Measurements from ENCODE around the gene KCNIP4.

The KCNIP4 gene

GRCh38 chr4:21921526-21922180 is 26.9 kb downstream of the KCNIP4 start:
- no peak overlapping the region for H2AFZ ChIP-seq (ENCODE audit: low read length)
- H4K20me1 ChIP-seq (ENCODE audit: insufficient read depth, low read length, poor library complexity, severe bottlenecking), result no peaks in the 10 kb centered on the region
- TF ChIP-seq EZH2phosphoT487 (IDR thresholded peaks at IDR 0.05; ENCODE audit: borderline replicate concordance) (no peak), CTCF (conservative IDR thresholded peaks at IDR 0.05; ENCODE audit: low read length) (no peak)
- H3K79me2 ChIP-seq (ENCODE audit: insufficient read depth, low read length), result no peaks in the 10 kb centered on the region
- no peak overlapping the region for H3K4me2 ChIP-seq (ENCODE audit: low read depth, low read length, poor library complexity, severe bottlenecking)
- no peaks in the 10 kb centered on the region for H3K4me1 ChIP-seq (ENCODE audit: insufficient read depth, low read length, poor library complexity, severe bottlenecking)
- H3K9me2 ChIP-seq (replicated peaks; ENCODE audit: low read depth, low read length), result no peaks in the 10 kb centered on the region
- H3K27me3 ChIP-seq (ENCODE audit: insufficient read depth, low read length, poor library complexity, severe bottlenecking), result no peaks in the 10 kb centered on the region
- no peaks in the 10 kb centered on the region for H3K9me3 ChIP-seq (ENCODE audit: insufficient read depth, low read depth, low read length)
- no peak overlapping the region for H3K9ac ChIP-seq (ENCODE audit: low read depth, low read length, poor library complexity, severe bottlenecking)
- H3F3A ChIP-seq (ENCODE audit: low read depth), result no peaks in the 10 kb centered on the region
- no peak overlapping the region for H3K4me3 ChIP-seq (ENCODE audit: low read length, poor library complexity, severe bottlenecking)
- H3K36me3 ChIP-seq (ENCODE audit: insufficient read depth, low read length), result no peaks in the 10 kb centered on the region

- H3K9me3 ChIP-seq (ENCODE audit: insufficient read depth, low read depth, low read length), result no peaks in the 10 kb centered on the region
- no peaks in the 10 kb centered on the region for H4K20me1 ChIP-seq (ENCODE audit: insufficient read depth, low read length, poor library complexity, severe bottlenecking)
- H3K4me2 ChIP-seq (ENCODE audit: low read depth, low read length, poor library complexity, severe bottlenecking), result no peak overlapping the region
- no peaks in the 10 kb centered on the region for H3K79me2 ChIP-seq (ENCODE audit: insufficient read depth, low read length)
- H3K9ac ChIP-seq (ENCODE audit: low read depth, low read length, poor library complexity, severe bottlenecking), result no peak overlapping the region
- no peaks in the 10 kb centered on the region for H3F3A ChIP-seq (ENCODE audit: low read depth)
- H3K27me3 ChIP-seq (ENCODE audit: insufficient read depth, low read length, poor library complexity, severe bottlenecking), result no peaks in the 10 kb centered on the region
- no peaks in the 10 kb centered on the region for H3K36me3 ChIP-seq (ENCODE audit: insufficient read depth, low read length)
- no peak overlapping the region for H3K4me3 ChIP-seq (ENCODE audit: low read length, poor library complexity, severe bottlenecking)
- no peak overlapping the region for H2AFZ ChIP-seq (ENCODE audit: low read length)
- H3K4me1 ChIP-seq (ENCODE audit: insufficient read depth, low read length, poor library complexity, severe bottlenecking), result no peaks in the 10 kb centered on the region
- TF ChIP-seq EZH2phosphoT487 (IDR thresholded peaks at IDR 0.05; ENCODE audit: borderline replicate concordance) (no peak), CTCF (conservative IDR thresholded peaks at IDR 0.05; ENCODE audit: low read length) (no peak)
- H3K9me2 ChIP-seq (replicated peaks; ENCODE audit: low read depth, low read length), result no peaks in the 10 kb centered on the region
Observed at GRCh38 chr4:21915761-21916160, 32.8 kb downstream of the KCNIP4 start.

- H3K27me3 ChIP-seq (ENCODE audit: insufficient read depth, low read length, poor library complexity, severe bottlenecking), result no peaks in the 10 kb centered on the region
- no peaks in the 10 kb centered on the region for H3K9me2 ChIP-seq (replicated peaks; ENCODE audit: low read depth, low read length)
- no peak overlapping the region for H3K9ac ChIP-seq (ENCODE audit: low read depth, low read length, poor library complexity, severe bottlenecking)
- no peaks in the 10 kb centered on the region for H3K4me1 ChIP-seq (ENCODE audit: insufficient read depth, low read length, poor library complexity, severe bottlenecking)
- TF ChIP-seq CTCF (conservative IDR thresholded peaks at IDR 0.05; ENCODE audit: low read length), result no peak
- no peak for TF ChIP-seq EZH2phosphoT487 (IDR thresholded peaks at IDR 0.05; ENCODE audit: borderline replicate concordance)
- H2AFZ ChIP-seq (ENCODE audit: low read length), result no peak overlapping the region
- H3K4me3 ChIP-seq (ENCODE audit: low read length, poor library complexity, severe bottlenecking), result no peak overlapping the region
- H3K9me3 ChIP-seq (ENCODE audit: insufficient read depth, low read depth, low read length), result no peaks in the 10 kb centered on the region; the same call in 1 of the 2 replicates
- H3K4me2 ChIP-seq (ENCODE audit: low read depth, low read length, poor library complexity, severe bottlenecking), result no peak overlapping the region
- no peaks in the 10 kb centered on the region for H3F3A ChIP-seq (ENCODE audit: low read depth)
- no peaks in the 10 kb centered on the region for H3K79me2 ChIP-seq (ENCODE audit: insufficient read depth, low read length)
- H3K36me3 ChIP-seq (ENCODE audit: insufficient read depth, low read length), result no peaks in the 10 kb centered on the region
- H4K20me1 ChIP-seq (ENCODE audit: insufficient read depth, low read length, poor library complexity, severe bottlenecking), result no peaks in the 10 kb centered on the region
Observed at GRCh38 chr4:21901831-21902230, 46.7 kb downstream of the KCNIP4 start.
